Activated effector memory CD4-positive, alpha-beta T cell treated with Interleukin-2 at 50 U/mL for 16 hours (primary cell): ENCODE data around the gene TIMELESS.
"Not testable (repeated sequence)": the region's sequence is repeated elsewhere in the genome, so short reads cannot be mapped to it uniquely, and the experiment has no call there.

Experiments used
- DNase-seq: peaks from one replicate; pipeline ENCODE4 v3.0.0-alpha.2; 2020

The TIMELESS gene, protein sequence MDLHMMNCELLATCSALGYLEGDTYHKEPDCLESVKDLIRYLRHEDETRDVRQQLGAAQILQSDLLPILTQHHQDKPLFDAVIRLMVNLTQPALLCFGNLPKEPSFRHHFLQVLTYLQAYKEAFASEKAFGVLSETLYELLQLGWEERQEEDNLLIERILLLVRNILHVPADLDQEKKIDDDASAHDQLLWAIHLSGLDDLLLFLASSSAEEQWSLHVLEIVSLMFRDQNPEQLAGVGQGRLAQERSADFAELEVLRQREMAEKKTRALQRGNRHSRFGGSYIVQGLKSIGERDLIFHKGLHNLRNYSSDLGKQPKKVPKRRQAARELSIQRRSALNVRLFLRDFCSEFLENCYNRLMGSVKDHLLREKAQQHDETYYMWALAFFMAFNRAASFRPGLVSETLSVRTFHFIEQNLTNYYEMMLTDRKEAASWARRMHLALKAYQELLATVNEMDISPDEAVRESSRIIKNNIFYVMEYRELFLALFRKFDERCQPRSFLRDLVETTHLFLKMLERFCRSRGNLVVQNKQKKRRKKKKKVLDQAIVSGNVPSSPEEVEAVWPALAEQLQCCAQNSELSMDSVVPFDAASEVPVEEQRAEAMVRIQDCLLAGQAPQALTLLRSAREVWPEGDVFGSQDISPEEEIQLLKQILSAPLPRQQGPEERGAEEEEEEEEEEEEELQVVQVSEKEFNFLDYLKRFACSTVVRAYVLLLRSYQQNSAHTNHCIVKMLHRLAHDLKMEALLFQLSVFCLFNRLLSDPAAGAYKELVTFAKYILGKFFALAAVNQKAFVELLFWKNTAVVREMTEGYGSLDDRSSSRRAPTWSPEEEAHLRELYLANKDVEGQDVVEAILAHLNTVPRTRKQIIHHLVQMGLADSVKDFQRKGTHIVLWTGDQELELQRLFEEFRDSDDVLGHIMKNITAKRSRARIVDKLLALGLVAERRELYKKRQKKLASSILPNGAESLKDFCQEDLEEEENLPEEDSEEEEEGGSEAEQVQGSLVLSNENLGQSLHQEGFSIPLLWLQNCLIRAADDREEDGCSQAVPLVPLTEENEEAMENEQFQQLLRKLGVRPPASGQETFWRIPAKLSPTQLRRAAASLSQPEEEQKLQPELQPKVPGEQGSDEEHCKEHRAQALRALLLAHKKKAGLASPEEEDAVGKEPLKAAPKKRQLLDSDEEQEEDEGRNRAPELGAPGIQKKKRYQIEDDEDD

DNA sequence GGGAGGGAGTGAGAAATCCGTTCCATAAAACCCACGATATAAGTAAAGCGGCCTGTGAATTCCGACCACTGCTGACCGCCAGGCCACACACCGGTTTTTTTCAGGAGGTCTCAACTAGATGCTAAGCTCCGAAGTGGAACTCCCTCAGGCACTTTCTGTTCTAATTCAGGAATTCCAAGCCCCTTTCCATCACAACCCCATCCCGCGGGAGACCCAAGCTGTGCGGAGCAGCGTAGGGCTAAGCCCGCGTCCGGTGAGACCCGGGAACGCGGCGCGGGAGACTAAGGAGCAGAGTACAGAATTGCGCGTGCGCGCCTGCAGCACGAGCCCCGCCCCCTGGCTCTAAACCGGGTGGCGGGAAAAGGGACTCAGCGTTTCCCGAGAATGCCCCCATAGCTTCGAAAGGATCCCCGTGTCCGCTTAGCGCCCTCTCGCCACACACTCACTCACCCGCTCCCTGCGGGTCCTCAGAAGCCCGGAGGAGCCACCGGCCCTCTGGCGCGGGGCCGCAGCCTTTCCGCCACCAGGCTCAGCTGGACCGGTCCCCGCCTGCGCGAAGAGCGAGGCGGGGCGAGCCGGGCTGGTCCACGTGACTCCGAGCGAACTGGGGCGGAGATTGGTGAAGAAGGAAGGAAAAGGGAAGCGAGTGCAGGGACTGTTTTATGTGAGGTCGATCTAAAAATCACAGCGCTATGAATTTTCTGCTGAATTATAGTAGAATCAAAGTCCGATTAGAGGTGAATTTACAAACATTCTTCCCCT, at the start of gene TIMELESS:
TIMELESS (minus strand) TSS at position 567 of the 762 bp plus-strand sequence. CDS start 15,256 bp downstream, outside the sequence.
- DNase-seq: peak; percentile 83

DNA sequence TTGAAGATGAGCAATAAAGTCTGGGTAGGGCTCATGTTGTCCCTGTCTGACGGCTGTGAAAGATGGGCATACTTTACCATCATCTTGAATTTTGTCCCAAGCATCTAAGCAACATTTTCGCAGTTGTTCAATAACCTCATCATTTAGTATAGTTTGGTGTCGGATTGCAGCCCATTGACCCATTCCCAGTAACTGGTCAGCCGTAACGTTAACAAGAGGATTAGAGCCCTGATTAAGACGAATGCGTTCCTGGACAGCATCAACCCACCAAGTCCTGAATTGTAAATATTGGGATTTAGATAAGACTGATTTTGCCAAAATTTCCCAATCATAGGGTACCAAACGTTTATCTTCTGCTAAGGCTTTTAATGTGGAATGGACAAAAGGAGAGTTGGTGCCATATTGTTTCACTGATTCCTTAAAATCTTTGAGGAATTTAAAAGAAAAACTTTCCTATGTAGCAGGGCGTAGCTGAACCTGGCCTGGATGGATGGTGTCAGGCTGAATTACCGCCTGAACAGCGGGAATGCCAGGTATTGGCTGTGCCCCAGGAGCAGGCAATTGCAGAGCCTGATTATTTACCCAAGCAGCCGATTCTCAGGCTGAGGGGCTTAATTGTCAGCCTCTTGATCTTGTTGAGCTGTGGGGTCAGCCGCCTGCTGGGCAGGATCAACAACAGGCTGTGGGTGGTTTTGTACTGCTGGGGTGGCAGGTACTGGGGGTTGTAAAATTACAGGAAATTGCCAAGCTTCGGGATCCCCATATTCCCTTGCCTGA, 49.1 kb upstream of the TIMELESS start:
- DNase-seq: not testable (repeated sequence)

DNA sequence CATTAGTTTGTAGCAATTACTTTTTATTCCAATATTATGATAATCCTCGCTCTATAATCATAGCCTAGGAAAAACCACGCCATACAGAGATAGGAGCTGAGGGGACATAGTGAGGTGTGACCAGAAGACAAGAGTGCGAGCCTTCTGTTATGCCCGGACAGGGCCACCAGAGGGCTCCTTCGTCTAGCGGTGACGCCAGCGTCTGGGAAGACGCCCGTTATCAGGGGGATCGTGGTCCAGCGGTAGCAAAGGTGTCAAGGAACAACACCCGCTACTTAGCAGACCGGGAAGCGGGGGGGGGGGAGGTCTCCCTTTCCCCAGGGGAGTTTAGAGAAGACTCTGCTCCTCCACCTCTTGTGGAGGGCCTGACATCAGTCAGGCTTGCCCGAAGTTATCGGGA, 47.5 kb upstream of the TIMELESS start:
- peak; percentile 32 for DNase-seq

DNA sequence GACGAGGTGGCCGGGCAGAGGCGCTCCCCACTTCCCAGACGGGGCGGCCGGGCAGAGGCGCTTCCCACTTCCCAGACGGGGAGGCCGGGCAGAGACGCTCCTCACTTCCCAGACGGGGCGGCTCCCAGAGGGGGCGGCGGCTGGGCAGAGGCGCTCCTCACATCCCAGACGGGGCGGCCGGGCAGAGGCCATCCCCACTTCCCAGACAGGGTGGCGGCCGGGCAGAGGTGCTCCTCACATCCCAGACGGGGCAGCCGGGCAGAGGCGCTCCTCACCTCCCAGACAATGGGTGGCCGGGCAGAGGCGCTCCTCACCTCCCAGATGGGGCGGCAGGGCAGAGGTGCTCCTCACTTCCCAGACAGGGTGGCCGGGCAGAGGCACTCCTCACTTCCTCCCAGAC, 45.3 kb upstream of the TIMELESS start:
- DNase-seq: not testable (repeated sequence)

DNA sequence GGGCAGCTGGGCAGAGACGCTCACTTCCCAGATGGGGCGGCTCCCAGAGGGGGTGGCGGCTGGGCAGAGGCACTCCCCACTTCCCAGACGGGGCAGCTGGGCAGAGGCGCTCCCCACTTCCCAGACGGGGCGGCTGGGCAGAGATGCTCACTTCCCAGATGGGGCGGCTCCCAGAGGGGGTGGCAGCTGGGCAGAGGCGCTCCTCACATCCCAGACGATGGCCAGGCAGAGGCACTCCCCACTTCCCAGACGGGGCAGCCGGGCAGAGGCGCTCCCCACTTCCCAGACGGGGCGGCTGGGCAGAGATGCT, 44.8 kb upstream of the TIMELESS start:
- DNase-seq: not testable (repeated sequence)

DNA sequence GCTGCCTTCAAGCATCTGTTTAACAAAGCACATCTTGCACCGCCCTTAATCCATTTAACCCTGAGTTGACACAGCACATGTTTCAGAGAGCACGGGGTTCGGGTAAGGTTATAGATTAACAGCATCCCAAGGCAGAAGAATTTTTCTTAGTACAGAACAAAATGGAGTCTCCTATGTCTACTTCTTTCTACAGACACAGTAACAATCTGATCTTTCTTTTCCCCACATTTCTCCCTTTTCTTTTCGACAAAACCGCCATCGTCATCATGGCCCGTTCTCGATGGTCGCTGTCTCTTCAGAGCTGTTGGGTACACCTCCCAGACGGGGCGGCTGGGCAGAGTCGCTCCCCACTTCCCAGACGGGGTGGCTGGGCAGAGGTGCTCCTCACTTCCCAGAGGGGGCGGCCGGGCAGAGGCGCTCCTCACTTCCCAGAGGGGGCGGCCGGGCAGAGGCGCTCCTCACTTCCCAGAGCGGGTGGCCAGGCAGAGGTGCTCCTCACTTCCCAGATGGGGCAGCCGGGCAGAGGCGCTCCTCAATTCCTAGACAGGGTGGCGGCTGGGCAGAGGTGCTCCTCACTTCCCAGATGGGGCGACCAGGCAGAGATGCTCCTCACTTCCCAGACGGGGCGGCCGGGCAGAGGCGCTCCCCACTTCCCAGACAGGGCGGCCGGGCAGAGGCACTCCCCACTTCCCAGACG, 44.3 kb upstream of the TIMELESS start:
- DNase-seq: not testable (repeated sequence)

DNA sequence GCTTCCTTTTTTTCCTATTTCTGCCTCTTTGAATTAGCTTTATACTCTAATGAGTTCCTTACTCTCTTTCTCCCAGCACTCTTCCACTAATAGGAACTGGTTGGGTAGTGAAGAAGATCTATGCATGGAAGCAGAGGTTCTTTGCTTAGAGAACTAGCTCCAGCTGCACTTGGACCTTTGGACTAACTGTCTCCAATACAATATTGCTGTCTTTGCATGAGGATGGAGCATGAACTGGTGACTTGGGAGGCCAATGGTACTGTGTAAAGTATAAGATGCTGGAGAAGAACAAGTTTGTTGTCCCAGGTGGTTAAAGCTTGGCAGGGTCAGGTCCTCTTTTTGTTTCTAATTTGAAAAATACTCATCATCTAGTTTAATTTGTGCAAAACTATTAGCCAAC, 41.1 kb upstream of the TIMELESS start:
- DNase-seq: no peak

DNA sequence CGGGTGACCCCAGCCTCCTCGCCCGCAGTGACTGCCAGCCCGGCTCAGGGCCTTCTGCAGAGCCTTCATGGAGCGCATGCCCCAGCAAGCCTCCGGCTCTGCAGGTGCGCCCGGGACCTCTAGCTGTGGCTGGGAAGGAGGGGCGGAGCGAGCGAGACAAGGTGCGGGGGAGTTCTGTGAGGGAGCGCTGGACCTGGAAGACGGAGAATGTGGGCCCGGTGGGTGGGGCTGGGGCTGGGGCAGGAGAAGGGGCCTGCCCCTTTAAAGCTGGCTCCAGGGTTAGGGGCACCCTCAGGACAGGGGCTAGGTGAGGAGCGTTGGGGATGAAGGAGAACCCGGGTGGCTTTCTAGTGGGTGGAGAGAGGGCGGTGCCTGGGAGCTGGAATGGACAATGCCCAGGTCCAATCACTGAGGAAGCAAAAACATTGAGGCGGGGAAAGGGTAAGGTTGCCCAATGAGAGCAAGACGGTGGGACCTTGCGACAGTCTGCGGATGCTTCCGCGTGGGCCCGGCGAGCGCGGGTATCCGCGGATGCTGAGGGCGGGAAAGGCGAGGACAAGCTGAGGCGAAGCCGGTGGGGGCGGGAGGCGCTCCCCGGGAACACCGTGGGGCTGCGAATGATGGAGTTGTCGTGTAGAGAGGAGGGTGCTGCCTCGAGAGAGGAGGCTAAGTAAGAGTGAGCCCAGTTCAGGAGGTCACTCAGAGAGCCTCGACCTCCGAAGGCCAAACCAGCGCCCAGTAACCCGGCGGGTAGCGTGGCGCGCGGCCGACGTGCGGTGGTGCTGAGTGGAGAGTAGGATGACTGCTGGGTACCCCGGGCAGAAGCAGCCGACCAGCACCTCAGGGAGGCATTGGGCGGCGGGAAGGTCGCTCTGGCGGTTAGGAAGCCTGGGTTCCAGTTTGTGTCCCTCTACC, 39.1 kb upstream of the TIMELESS start, which contains the start of gene GLS2:
GLS2 (minus strand) TSS at position 121 of the 915 bp plus-strand sequence; CDS start at position 78, 43 bp downstream.
- DNase-seq: peak; percentile 68

DNA sequence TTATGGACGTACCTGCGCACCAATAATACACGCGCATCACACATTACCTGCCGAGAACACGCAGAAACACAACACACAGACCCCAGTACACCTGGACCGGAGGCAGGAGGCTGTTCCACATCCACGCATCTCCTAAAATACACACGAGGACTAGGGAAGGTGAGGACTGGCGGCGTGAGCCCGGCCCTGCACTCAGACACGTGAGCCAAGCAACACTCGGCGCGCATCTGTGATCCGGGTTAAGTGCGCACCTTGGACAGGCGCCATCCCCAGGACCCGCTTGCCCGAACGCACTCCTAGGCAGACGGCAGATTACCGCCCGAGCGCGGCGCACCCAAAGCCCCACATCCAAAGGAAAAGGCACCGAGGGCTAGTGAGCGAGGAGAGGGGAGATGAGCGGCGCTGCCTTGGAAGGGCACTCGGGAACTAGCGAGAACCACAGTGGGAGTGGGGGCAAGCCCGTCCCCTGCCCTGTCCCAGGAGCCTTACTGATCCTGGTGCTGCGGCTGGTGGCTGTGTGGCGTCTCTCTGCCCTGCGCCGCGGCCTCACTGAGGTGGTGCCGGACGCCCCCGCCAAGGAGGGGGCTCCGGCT, 38.3 kb upstream of the TIMELESS start:
- no peak for DNase-seq

DNA sequence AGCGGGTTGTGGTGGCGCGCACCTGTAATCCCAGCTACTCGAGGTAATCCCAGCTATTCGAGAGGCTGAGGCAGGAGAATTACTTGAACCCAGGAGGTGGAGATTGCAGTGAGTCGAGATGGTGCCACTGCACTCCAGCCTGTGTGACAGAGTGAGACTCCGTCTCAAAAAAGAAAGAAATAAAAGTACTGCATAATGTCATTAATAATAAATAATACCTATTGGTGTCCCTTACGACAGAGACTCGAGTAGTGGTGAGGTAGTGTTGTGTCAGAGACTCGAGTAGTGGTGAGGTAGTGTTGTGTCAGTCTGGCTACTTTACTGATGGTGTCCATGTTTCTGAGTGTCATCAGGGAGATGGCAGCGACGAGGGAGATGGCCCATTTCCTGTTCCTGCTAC, 37.5 kb upstream of the TIMELESS start:
- no peak for DNase-seq

DNA sequence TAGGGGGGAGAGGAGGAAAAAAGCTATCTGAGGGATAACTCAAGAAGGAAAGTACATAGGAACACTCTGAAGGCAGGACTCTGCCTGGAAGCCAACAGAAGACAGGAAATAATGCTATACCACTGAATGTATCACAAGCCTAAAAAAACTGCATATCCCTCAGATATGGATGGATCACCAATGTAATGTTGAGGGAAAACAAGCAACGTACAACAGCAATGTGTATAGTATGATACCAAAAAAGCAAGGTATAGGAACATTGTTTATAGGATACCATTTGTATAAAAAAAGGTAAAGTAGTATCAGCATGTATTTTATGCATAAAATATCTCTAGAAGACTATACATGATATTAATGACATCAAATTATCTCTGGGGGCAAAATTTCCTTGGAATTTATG, 35.3 kb upstream of the TIMELESS start:
- DNase-seq: no peak

DNA sequence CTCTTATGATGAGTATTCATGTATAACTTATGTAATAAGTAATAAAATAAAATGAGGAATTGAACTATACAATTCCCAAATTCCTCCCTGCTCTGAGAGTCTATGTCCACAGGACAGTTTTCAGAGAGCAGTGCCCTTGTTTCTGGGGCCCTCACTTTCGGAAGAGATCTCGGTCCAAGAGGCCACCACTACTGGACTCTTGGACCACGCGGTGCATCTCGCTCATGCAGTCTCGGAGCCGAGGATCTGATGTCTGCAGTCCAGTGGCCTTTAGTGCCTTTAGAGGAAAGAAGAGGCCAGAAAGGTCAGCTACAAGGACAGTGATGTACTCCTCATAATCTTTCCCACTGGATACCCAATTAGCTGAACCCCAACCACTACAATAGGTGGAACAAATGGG, 30.4 kb upstream of the TIMELESS start:
- no peak for DNase-seq

DNA sequence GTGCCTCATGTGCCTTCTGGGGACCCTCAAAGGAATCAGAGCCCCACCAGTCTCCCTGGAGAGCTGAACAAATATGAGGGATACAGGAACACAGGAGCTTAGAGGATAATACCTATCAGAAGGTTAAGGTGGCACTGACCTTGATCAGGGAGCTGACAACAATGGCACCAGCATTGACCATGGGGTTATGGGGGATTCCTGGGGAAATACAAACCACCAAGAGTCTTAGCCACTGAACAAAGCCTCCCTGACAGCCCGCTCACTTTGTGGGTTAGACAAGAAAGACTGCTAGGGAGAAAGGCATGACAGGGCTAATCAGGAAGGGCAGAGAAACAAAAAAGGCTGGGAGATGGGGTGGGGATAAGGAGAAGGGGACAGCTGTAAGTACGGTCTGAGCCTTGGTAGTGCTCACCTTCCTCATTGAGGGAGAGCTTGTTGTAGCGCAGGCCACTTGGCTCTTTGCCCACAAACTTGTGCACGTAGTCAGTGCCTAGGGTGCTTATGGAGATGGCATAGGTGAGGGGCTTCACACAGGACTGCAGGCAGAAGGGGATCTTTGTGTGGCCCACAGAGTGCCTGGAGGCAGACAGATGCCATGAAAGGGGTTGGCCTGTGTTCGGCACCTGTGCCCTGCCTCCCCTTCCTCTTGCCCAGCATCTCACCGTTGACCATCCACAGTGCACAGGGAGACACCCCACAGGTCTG, 28.4 kb upstream of the TIMELESS start:
- no peak for DNase-seq

DNA sequence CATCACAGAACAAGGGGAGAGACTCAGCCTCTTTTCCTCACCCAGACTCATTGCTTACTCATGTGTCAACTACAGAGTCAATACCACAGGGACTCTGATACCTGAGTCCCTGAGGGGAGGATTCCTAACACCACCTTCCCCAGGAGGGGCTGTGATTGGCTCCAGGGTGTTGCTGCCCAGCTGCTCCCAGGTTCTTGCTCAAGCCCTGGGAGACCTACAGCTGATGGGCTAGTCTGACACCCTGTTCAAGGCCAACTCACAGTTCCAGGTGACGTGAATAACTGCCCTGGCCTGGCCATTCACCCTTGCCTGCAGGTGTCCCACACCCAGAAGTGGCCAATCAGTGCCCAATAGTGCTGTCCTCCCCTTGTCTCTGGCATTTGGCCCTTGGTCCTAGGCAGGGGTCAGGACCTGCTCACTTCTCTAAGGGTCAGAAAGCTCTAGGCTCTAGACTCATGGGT, 27.8 kb upstream of the TIMELESS start:
- no peak for DNase-seq

DNA sequence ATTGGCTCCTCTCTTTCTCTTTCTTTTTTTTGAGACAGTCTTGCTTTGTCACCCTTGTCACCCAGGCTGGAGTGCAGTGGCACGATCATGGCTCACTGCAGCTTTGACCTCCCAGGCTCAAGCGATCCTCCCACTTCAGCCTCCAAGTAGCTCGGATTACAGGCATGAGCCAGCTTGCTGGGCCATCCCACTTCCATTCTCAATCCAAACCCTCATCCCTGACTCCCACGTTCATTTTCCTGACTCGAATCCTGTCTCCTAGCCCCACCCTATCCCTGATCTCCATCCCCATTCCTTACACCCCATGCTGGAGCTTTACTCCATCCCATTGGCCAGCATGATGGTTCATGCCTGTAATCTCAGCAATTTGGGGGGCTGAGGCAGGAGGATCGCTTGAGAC, 26.9 kb upstream of the TIMELESS start:
- no peak for DNase-seq

DNA sequence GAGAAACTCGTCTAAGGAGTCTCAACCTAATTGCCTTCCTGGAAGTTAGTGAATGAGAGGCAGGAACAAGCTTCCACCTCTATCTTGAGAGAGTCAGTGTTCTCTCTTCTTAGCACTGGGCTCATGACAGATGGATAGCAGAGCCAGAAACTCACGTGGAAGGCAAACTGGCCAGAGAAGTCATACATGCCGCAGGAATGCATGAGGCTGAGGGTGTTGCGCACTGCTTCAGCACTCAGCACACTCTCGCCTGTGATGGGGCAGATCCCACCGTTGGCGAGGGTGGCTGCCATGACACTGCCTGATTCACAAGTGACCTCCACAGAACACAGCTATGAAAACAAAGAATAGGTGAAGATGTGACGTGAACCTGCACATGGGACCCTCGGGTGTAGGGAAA, 25.2 kb upstream of the TIMELESS start:
- no peak for DNase-seq

DNA sequence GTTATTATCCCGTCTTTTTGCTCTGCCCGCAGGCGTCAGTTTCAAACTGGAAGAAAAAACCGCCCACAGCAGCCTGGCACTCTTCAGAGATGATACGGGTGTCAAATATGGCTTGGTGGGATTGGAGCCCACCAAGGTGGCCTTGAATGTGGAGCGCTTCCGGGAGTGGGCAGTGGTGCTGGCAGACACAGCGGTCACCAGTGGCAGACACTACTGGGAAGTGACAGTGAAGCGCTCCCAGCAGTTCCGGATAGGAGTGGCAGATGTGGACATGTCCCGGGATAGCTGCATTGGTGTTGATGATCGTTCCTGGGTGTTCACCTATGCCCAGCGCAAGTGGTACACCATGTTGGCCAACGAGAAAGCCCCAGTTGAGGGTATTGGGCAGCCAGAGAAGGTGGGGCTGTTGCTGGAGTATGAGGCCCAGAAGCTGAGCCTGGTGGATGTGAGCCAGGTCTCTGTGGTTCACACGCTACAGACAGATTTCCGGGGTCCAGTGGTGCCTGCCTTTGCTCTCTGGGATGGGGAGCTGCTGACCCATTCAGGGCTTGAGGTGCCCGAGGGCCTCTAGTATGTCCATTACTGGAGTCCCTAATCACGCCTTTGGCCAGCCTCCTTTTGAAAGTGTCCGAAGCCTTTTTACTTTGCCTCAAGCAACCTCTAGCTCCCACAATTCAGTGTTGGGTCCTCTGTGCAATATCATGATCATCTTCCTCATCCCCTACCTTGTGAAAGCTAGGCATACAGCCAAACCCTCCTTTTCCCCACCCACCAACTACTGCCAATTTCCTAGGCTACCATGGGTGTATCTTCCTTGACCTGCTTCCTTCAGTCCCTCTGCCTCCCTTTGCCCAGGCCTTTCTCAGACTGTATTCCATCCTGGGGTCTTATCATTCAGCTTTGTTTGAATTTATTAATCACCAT, 20.0 kb upstream of the TIMELESS start:
- DNase-seq: no peak
